Neuronal stem cell (in vitro differentiated cells): ENCODE data around the gene ZNF747.
"Not testable (repeated sequence)": the region's sequence is repeated elsewhere in the genome, so short reads cannot be mapped to it uniquely, and the experiment has no call there.

Source experiments
- DNase-seq: peaks from one replicate; pipeline ENCODE4 v3.0.0-alpha.2; 2013; ENCODE audit warnings: low spot score
- H2AFZ ChIP-seq: one replicate; pipeline ENCODE4 v1.6.1; 2013; ENCODE audit warnings: mild to moderate bottlenecking, low read length, inconsistent platforms
- H2AK5ac ChIP-seq: 2 replicates; pipeline ENCODE4 v1.6.1; 2013; ENCODE audit warnings: low read depth, mild to moderate bottlenecking, inconsistent platforms, low read length, moderate library complexity, mixed read lengths
- H2BK120ac ChIP-seq: 2 replicates; pipeline ENCODE4 v1.6.1; 2013; ENCODE audit warnings: low read depth, mild to moderate bottlenecking, inconsistent platforms, low read length, moderate library complexity, mixed read lengths
- H2BK12ac ChIP-seq: one replicate; pipeline ENCODE4 v1.6.1; 2013; ENCODE audit warnings: low read length, inconsistent platforms
- H2BK15ac ChIP-seq: 2 replicates; pipeline ENCODE4 v1.6.1; 2013; ENCODE audit warnings: mild to moderate bottlenecking, low read length, inconsistent platforms, mixed read lengths
- H2BK5ac ChIP-seq: one replicate; pipeline ENCODE4 v1.6.1; 2013; ENCODE audit warnings: inconsistent platforms, mild to moderate bottlenecking, low read length, moderate library complexity
- H3K14ac ChIP-seq: one replicate; pipeline ENCODE4 v1.6.1; 2013; ENCODE audit warnings: low read length, inconsistent platforms
- H3K18ac ChIP-seq: 2 replicates; pipeline ENCODE4 v1.6.1; 2013; ENCODE audit warnings: low read length, inconsistent platforms
- H3K23ac ChIP-seq: 2 replicates; pipeline ENCODE4 v1.6.1; 2013; ENCODE audit warnings: low read depth, mild to moderate bottlenecking, mixed read lengths, low read length, inconsistent platforms; ENCODE audit not compliant: poor library complexity
- H3K27ac ChIP-seq: replicated peaks from 3 replicates; pipeline ENCODE4 v1.5.1; 2013; ENCODE audit warnings: low read length, inconsistent platforms
- H3K27me3 ChIP-seq, 3 experiments: 2 replicates each; pipeline ENCODE4 v1.6.1; 2013; ENCODE audit warnings: low read length in 3 of 3, mild to moderate bottlenecking in 2 of 3, inconsistent platforms in 1 of 3, low read depth in 1 of 3, mixed read lengths in 1 of 3, moderate library complexity in 1 of 3; ENCODE audit not compliant: control insufficient read depth in 3 of 3, insufficient read depth in 3 of 3
- H3K36me3 ChIP-seq, 2 donors: replicated peaks in 1 of 2; 2 replicates each; pipeline ENCODE4 v1.6.1; 2013; ENCODE audit warnings: low read length in 2 of 2; ENCODE audit not compliant: control insufficient read depth in 2 of 2, insufficient read depth in 2 of 2
- H3K4ac ChIP-seq: 2 replicates; pipeline ENCODE4 v1.6.1; 2013; ENCODE audit warnings: inconsistent platforms, mild to moderate bottlenecking, low read length, moderate library complexity
- H3K4me1 ChIP-seq, 2 donors: 1 replicate in 1 of 2; 2 replicates in 1 of 2; pipeline ENCODE4 v1.6.1; 2013; ENCODE audit warnings: low read length in 2 of 2, low read depth in 1 of 2; ENCODE audit not compliant: control insufficient read depth in 2 of 2, insufficient read depth in 1 of 2
- H3K4me2 ChIP-seq: one replicate; pipeline ENCODE4 v1.6.1; 2013; ENCODE audit warnings: mild to moderate bottlenecking, low read length, inconsistent platforms; ENCODE audit not compliant: insufficient read depth, poor library complexity, severe bottlenecking
- H3K4me3 ChIP-seq, 2 donors: 2 replicates each; pipeline ENCODE4 v1.5.1; 2013; ENCODE audit warnings: low read length in 2 of 2, mild to moderate bottlenecking in 2 of 2, inconsistent platforms in 1 of 2, moderate library complexity in 1 of 2
- H3K79me1 ChIP-seq: one replicate; pipeline ENCODE4 v1.6.1; 2013; ENCODE audit warnings: low read depth, mild to moderate bottlenecking, inconsistent platforms, low read length, moderate library complexity
- H3K9ac ChIP-seq: one replicate; pipeline ENCODE4 v1.6.1; 2013; ENCODE audit warnings: mild to moderate bottlenecking, low read depth, low read length, inconsistent platforms; ENCODE audit not compliant: poor library complexity
- H3K9me3 ChIP-seq, 2 donors: replicated peaks in 1 of 2; 2 replicates each; pipeline versions ENCODE3 to v1.6.1; 2013; ENCODE audit warnings: low read length in 2 of 2, mild to moderate bottlenecking in 2 of 2, inconsistent platforms in 1 of 2, low read depth in 1 of 2, mixed read lengths in 1 of 2, moderate library complexity in 1 of 2; ENCODE audit not compliant: control insufficient read depth in 2 of 2, insufficient read depth in 1 of 2
- H4K8ac ChIP-seq: one replicate; pipeline ENCODE4 v1.6.1; 2013; ENCODE audit warnings: low read depth, mild to moderate bottlenecking, inconsistent platforms, low read length, moderate library complexity
- H4K91ac ChIP-seq: one replicate; pipeline ENCODE4 v1.6.1; 2013; ENCODE audit warnings: low read length, low read depth, mild to moderate bottlenecking, inconsistent platforms; ENCODE audit not compliant: poor library complexity
- WGBS, 2 donors: extraction: QIAGEN DNeasy Blood & Tissue Kit; methylation state at CpG; one replicate each; pipeline ENCODE4 v1.1.7; 2013; ENCODE audit warnings: missing lambda C conversion rate in 2 of 2, mixed read lengths in 1 of 2; ENCODE audit not compliant: insufficient read length in 2 of 2, insufficient replicate concordance in 1 of 2; ENCODE audit errors: extremely low coverage in 2 of 2; 5-methylcytosine and 5-hydroxymethylcytosine counted together

Gene ZNF747

GRCh38 chr16:30524575-30525568, 9.8 kb downstream of the ZNF747 start:
- Histone ChIP-seq H3K4ac (no peak overlapping the region), H3K9ac (peak overlapping the region; percentile 57), H2BK12ac (no peak overlapping the region), H3K23ac (peak overlapping the region; percentile 61), H3K9me3 (no peaks in the 10 kb centered on the region), H3K4me1 (peaks cover 6 to 8% of the 10 kb centered on the region in 2 donors), H3K27ac (no peak overlapping the region), H2AK5ac (peak overlapping the region; percentile 44), H3K4me2 (peak overlapping the region; percentile 39), H3K14ac (peak overlapping the region; percentile 32), H3K79me1 (peaks cover 11% of the 10 kb centered on the region), H4K91ac (no peak overlapping the region), H2AFZ (no peak overlapping the region), H2BK120ac (no peak overlapping the region), H3K36me3 (peaks cover 10 to 16% of the 10 kb centered on the region in 2 donors), H3K27me3 (no peaks in the 10 kb centered on the region), H4K8ac (no peak overlapping the region), H2BK15ac (no peak overlapping the region), H3K4me3 (no peak overlapping the region), H3K18ac (no peak overlapping the region), H2BK5ac (no peak overlapping the region)
- no CpG with 5 or more reads among the region's 60 CpGs for WGBS, 2 donors
- no peak for DNase-seq

- no peaks in the 10 kb centered on the region for H3K27me3 ChIP-seq
- H3K23ac ChIP-seq: peak overlapping the region; percentile 61
- no peak overlapping the region for H4K8ac ChIP-seq
- no peak for DNase-seq
- no peak overlapping the region for H3K4me3 ChIP-seq
- peaks cover 10 to 16% of the 10 kb centered on the region in 2 donors for H3K36me3 ChIP-seq
- no peak overlapping the region for H3K9ac ChIP-seq
- no peak overlapping the region for H2BK5ac ChIP-seq
- no peak overlapping the region for H2BK15ac ChIP-seq
- H3K4me1 ChIP-seq: peaks cover 6 to 7% of the 10 kb centered on the region in 2 donors
- no peak overlapping the region for H3K4ac ChIP-seq
- H2AK5ac ChIP-seq: no peak overlapping the region
- H3K79me1 ChIP-seq: peaks cover 11% of the 10 kb centered on the region
- no peak overlapping the region for H3K14ac ChIP-seq
- H4K91ac ChIP-seq: no peak overlapping the region
- H2AFZ ChIP-seq: no peak overlapping the region
- H2BK12ac ChIP-seq: no peak overlapping the region
- H3K27ac ChIP-seq: no peak overlapping the region
- H3K9me3 ChIP-seq: no peaks in the 10 kb centered on the region
- no peak overlapping the region for H2BK120ac ChIP-seq
- WGBS, 2 donors: no CpG with 5 or more reads among the region's 26 CpGs
- no peak overlapping the region for H3K18ac ChIP-seq
- H3K4me2 ChIP-seq: no peak overlapping the region
Observed at GRCh38 chr16:30523768-30524574, 10.7 kb downstream of the ZNF747 start.

- H3K4ac ChIP-seq: not testable (repeated sequence)
Observed at GRCh38 chr16:30522702-30523463, 11.8 kb downstream of the ZNF747 start.

More at GRCh38 chr16:30522702-30523463, 11.8 kb downstream of the ZNF747 start:
- H4K91ac ChIP-seq, H3K23ac ChIP-seq, H2BK15ac ChIP-seq, H2BK120ac ChIP-seq, H2BK12ac ChIP-seq, H4K8ac ChIP-seq, H3K14ac ChIP-seq, H3K18ac ChIP-seq, H3K27ac ChIP-seq, H2BK5ac ChIP-seq, H3K9ac ChIP-seq, H2AK5ac ChIP-seq, H3K4me1 ChIP-seq, H3K4me2 ChIP-seq, H3K4me3 ChIP-seq, H2AFZ ChIP-seq, H3K9me3 ChIP-seq, DNase-seq, H3K27me3 ChIP-seq: not testable (repeated sequence)
- Histone ChIP-seq H3K36me3 (peaks cover 10 to 16% of the 10 kb centered on the region in 2 donors), H3K79me1 (peaks cover 11% of the 10 kb centered on the region)
- WGBS, 2 donors: no CpG with 5 or more reads among the region's 12 CpGs
